ENCODE results near the gene MACROD2. TPM values are rescaled to one million over a fixed set of nuclear protein-coding genes. Genes with fewer than 3 reads are reported as not detected.

The MACROD2 gene
- total RNA-seq, 1 experiment from 2014 or later: 1.6 TPM

DNA sequence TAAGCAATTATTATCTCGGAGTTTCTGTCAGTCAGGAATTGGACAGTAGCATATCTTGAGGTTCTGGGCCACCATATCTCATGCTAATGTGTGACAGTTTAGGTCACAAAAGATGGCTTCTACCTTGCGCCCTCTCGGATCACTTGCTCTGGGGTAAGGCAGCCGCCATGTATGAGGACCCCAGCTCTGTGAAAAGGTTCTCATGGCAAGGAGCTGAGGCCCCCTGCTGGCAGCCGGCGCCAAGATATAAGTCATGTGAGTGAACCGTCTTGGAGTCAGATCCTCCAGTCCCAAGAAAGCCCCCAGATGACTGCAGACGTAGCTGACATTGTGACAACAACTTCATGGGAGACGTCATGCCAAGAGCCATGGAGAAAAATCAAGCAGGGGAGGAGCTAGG, 1907.2 kb downstream of the MACROD2 start:
- no peak overlapping the region for H4K91ac ChIP-seq (ENCODE audit: insufficient read length, low read depth, low read length)
- H3K27ac Mint-ChIP-seq: no peak overlapping the region
- no peak overlapping the region for H4K8ac ChIP-seq (replicated peaks; ENCODE audit: insufficient read length, low read depth, low read length)
- no peak overlapping the region for H2AK5ac ChIP-seq (ENCODE audit: insufficient read length, low read length)
- no peak overlapping the region for H3K23ac ChIP-seq (ENCODE audit: insufficient read length, low read depth, low read length)
- no peak overlapping the region for H2BK20ac ChIP-seq (ENCODE audit: low read depth, low read length, poor library complexity, severe bottlenecking)
- H3K27me3 Mint-ChIP-seq (ENCODE audit: low read depth): peaks cover 2% of the 10 kb centered on the region; the same call in 1 of the 2 replicates
- H3K56ac ChIP-seq (ENCODE audit: insufficient read length, low read depth, low read length): no peak overlapping the region
- no peaks in the 10 kb centered on the region for H4K20me1 ChIP-seq (ENCODE audit: control insufficient read depth, insufficient read depth, insufficient read length)
- no peak overlapping the region for H2BK15ac ChIP-seq (ENCODE audit: low read depth, low read length)
- no peak overlapping the region for H3K27ac ChIP-seq (ENCODE audit: insufficient read length, low read depth, low read length)
- no peak overlapping the region for H3T11ph ChIP-seq (ENCODE audit: low read length)
- H3K4ac ChIP-seq (ENCODE audit: low read depth, low read length): no peak overlapping the region
- H3K23me2 ChIP-seq (ENCODE audit: insufficient read length, low read depth, low read length, poor library complexity, severe bottlenecking): no peaks in the 10 kb centered on the region
- DNase-seq: peak; percentile 63
- no peak overlapping the region for H3K4me2 ChIP-seq (ENCODE audit: insufficient read depth, insufficient read length, low read length)
- H3K36me3 Mint-ChIP-seq (ENCODE audit: insufficient read depth in 1 of 3, low read depth in 3 of 3): peaks cover 0 to 4% (median 0%) of the 10 kb centered on the region in 3 experiments; a peak in 1 of 7 replicates
- no peak overlapping the region for H3K9ac ChIP-seq (ENCODE audit: extremely low read depth, insufficient read length, low read length)
- no peaks in the 10 kb centered on the region for H3K79me1 ChIP-seq (ENCODE audit: insufficient read depth, low read depth, low read length, poor library complexity, severe bottlenecking)
- WGBS (ENCODE audit: extremely low coverage, insufficient read length, low lambda C conversion rate): no CpG with 5 or more reads among the region's 9 CpGs
- H3K18ac ChIP-seq (ENCODE audit: insufficient read length, low read depth, low read length): no peak overlapping the region
- no peak overlapping the region for H3K4me3 Mint-ChIP-seq
- no peak overlapping the region for H2BK12ac ChIP-seq (ENCODE audit: insufficient read length, low read depth, low read length)
- H2AFZ ChIP-seq (ENCODE audit: low read length): no peak overlapping the region
- no peak overlapping the region for H2BK120ac ChIP-seq (ENCODE audit: low read depth, low read length, poor library complexity, severe bottlenecking)
- TF ChIP-seq, protein P1, sequence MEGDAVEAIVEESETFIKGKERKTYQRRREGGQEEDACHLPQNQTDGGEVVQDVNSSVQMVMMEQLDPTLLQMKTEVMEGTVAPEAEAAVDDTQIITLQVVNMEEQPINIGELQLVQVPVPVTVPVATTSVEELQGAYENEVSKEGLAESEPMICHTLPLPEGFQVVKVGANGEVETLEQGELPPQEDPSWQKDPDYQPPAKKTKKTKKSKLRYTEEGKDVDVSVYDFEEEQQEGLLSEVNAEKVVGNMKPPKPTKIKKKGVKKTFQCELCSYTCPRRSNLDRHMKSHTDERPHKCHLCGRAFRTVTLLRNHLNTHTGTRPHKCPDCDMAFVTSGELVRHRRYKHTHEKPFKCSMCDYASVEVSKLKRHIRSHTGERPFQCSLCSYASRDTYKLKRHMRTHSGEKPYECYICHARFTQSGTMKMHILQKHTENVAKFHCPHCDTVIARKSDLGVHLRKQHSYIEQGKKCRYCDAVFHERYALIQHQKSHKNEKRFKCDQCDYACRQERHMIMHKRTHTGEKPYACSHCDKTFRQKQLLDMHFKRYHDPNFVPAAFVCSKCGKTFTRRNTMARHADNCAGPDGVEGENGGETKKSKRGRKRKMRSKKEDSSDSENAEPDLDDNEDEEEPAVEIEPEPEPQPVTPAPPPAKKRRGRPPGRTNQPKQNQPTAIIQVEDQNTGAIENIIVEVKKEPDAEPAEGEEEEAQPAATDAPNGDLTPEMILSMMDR (conservative IDR thresholded peaks at IDR 0.05): peak; percentile 55; the same call in 2 of the 3 replicates
- 0 out of 4 replicates have a peak, but pooled peaks cover 0 to 2% of the 10 kb centered on the region in 2 experiments for H3K4me1 Mint-ChIP-seq
- H3K9me3 Mint-ChIP-seq: no peaks in the 10 kb centered on the region; a peak in 1 of 5 replicates
- no peak overlapping the region for H3K14ac ChIP-seq (ENCODE audit: insufficient read depth, low read length)
- H4K5ac ChIP-seq (ENCODE audit: insufficient read length, low read depth, low read length): no peak overlapping the region
- H3K4me1 ChIP-seq (ENCODE audit: insufficient read depth, low read length): no peaks in the 10 kb centered on the region
- H3K79me2 ChIP-seq (ENCODE audit: insufficient read depth, low read length): no peaks in the 10 kb centered on the region
- no peaks in the 10 kb centered on the region for H3K27me3 ChIP-seq (ENCODE audit: insufficient read depth, low read length)
- H2BK5ac ChIP-seq (ENCODE audit: insufficient read length, low read length): no peak overlapping the region
- no peaks in the 10 kb centered on the region for H3K9me3 ChIP-seq (ENCODE audit: control insufficient read depth, low read depth, low read length)

All from H9 (cell line).